GM18508 (cell line): ENCODE measurements around the gene LRRC4C.

Experiments
- ATAC-seq: cut with Tn5 transposase; IDR thresholded peaks from one replicate; pipeline ENCODE4 v1.9.1; 2021; ENCODE audit warnings: moderate number of reproducible peaks; ENCODE audit not compliant: insufficient read depth, unreplicated experiment

The LRRC4C gene

DNA sequence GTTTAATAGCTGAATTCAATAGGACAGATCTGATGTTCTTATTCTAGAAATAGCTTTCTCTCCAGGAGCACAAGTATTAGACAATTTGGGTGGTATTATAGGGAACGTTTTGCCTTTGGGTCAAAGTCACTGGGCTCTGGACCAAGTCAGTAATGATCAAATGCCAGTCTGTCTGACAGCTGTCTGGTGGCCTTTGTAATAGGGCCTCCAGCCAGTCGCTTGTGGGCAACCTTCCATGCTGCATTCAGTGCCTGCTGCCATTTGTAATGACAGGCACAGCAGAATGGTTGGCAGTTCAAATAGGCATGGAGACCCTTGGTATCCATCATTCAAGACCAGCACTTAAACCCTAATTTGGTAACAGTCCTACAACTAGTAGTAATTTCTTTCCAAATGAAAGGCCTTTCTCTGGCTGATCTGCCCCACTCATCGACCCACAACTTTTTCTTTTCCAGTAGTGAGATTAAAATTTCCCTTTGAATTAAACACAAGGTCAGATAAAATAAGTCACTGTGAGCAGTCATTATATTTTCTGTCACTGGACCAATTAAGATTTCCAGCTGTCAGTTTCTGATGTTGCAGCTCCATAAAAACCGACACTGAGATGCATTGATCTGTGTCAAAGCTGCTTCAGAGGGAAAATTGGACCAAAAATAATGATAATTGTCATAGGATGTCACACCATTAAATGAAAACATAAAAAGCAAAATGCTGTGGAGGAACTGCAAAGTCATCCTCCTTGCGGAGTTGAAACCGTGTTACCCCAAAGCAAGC lies 1038.1 kb downstream of the LRRC4C start:
- no peak for ATAC-seq

DNA sequence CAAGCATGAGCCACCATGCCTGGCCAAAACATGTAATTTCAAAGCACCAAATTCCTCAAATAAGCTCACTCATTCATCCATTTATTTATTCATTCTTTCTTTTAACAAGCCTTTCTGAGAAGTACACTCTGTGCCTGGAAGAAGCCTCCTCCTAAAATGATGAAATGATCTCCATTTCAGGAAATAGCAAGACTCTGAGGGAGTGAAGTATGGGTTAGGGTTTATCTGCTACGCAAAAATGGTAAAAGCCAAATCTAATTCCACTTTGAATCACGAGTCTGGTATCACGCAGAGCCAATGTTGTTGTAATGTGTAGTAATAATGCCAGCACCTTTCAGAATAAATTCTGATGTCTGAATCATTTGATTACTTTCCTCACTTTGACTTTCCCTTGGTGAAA lies 1041.8 kb downstream of the LRRC4C start:
- ATAC-seq = no peak

DNA sequence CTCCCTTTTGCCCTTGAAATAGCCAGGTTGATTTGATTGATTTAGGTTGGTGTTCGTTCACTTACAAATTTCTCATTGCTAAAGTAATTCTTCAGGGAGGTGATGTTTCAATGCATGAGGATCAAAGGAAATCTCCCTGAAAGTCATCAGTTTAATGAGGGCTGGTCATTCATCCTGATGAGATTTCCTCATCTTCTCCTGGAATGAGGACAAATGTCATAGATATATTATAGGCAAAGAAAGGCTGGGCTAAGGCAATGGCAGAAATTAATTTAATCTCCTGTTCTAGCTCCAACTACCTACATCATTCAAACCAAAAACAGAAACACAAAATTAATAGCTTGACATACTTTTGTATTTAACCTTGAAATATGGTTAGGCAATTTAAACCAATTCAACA lies 1052.1 kb downstream of the LRRC4C start:
- no peak for ATAC-seq

DNA sequence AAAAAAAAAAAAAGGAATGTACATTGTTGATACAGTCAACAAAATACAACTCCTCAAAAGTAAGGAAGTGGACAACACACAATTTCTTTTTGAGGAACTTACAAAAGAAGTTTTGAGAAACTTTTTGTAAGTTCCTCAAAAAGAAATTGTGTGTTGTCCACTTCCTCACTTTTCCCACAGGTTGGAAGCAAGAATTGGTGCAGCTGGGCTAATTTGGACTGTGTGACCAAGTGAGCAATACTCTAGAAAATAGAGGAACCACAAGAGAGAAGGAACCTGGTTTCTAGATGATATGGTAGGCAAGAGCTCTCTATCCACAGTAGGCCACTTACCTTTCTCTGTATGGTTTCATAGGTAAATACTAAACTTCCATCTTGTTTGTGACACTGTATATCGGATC lies 1053.8 kb downstream of the LRRC4C start:
- ATAC-seq = no peak

DNA sequence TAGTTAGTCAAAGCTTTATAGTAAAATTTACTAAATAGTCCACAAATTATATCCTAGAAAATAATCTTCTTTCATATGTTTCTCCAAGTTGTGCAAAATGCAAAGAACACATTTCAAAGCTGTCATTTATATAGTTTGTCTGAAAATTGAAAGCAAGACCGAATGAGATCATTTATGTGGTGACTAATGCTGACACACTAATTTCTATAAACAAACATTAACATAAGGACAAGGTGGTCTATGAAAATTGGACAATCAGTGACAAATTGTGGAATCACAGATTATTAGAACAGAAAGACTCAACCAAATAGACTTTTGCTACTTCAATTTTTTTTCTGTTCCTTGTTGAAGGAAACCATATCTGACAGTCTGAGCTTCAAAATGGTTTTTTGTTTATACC lies 1056.1 kb downstream of the LRRC4C start:
- ATAC-seq = no peak

DNA sequence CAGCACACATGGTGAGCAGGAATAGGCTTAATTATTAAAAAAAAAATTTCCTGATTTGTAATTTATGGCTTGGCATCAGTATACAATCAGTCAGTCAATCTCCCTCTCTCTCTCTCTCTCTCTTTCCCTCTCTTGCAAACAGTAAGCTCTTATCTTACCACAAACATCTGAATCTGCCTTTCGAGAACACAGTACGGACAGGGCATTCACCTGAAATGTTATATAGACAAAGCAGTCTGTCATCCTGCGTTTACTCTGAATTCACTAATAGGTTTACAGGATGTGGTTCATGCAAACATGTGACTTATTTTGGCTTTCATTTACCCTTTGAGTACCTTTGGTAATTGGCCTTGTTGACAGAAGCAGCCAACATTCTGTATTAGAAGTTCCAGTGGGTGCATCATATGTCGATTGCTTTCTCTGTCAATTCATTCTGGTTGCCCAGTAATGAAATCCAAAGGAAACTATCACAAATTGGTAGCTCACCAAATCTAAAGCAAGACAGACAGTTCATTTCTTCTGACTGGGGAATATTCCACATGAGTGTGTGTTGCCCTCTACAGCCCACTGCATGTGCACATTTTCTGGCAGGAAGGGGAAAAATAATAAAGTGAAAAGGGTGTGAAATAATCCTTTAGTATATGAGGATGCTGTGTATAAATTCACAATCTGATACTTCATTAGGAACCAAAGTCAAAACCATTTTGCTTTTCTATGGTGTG lies 1058.2 kb downstream of the LRRC4C start:
- no peak for ATAC-seq

DNA sequence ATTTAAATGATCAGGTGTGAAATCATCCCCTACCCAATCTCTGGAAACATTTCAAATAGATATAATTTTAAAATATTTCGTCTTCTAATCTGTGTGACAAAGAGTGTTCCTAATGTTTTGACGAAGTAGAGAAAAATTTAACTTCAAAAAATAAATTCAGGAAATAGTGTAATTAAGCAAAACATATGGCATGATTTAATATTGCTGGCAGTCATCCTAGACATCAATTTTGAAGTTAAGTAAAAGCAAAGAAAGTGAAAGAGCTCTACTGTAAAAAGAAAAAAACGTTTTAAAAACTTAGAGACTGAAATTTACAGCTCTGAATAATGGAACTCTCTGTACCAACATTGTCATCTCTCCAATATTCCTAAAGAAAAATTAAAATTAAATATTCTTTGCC lies 1062.3 kb downstream of the LRRC4C start:
- ATAC-seq = no peak

DNA sequence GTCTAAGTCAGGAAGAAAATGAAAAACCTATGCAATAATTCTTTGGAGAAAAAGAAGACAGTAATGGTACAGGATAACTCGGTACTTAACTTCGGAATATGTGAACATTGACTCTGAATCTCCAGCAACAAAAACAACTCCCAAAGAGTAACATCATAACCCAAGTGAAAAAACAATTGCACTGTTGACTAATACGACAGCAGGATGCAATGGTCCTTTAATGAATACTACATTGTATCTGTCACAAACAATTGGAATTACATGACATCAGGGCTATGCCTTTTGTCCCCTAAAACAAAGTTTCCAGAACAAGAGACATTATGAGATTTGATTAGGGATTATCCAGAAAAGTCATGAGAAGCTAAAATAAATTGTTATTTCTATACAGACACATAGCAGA lies 1065.9 kb downstream of the LRRC4C start:
- no peak for ATAC-seq

DNA sequence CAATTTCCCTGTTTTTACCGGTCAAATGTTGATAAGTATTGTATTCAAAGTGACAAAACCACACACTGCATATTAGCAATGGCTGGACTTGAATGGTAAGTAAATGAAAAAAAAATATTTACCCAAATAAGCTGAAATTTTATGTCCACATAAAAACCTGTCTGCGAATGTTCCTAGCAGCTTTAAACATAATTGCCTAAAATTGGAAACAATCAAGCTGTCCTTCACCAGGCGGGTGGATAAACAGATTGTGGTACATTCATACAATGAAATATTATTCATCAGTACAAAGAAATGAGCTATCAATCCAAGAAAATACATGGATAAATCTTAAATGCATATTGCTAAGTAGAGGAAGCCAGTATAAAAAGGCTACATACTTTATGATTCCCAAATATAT lies 1067.8 kb downstream of the LRRC4C start:
- ATAC-seq = no peak

DNA sequence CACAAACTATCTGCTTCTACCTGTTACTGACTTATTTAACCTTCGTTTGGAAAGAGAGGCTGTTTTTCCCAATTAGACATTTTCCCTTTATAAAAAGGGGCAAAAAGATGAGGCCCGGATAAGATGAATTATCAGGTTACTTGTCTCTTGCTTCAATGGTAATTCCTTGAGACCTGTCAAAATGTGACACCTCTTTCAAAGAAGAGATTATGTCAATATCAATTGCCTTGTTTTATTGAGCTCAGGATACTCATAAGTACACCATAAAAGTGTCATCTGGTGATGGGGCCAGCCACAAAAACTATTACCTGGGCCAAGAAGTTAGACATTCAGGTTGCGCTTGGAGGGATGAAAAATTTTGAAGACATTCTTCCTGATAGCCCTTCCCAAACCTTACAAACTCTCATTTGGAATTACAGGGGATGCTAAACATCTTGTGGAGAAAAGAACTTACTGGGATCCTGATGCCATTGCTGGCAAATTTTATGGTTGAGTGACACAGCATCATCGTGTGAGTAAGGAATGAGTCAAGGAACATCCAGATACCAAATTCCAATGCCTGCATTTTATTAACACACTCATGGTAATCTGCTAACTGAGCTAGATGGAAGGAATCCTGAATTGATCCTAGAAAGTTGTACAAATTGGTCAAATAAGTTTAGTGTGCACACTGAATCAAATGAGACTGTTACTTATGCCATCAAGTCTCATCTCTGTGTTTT lies 1071.2 kb downstream of the LRRC4C start:
- ATAC-seq = no peak

DNA sequence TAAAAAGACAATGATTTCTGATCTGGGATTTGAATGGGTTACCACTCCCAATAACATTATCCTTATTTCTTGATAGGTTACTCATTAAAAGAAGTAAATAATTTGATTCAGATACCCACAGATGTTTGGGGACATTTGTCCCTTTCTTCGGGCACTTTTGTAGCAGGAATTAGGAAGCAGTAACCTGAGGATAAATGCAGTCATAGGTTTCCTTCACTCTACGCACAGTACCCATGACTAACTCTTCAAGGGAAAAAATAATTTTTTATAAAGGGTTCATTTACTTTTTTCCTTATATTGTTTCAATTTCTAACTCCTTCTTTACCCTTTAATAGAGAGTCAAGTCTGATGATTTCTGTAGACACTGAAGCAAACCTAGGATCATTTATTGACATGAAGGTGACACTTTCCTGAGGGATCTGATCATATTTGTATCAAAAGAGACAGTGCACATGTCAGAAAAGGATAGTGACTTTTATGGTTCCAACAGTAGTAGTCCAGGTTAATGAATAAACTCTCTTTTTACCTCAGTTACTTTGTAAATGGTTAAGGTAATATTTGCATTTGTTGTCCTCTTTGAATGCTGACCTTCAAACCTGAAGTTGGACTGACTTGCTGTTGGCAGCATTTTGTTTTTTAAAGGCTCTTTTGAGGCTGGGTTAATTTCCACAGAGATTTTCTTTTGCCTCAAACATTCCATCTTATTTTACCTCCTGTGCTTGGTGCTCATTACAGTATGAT lies 1072.0 kb downstream of the LRRC4C start:
- ATAC-seq = no peak

DNA sequence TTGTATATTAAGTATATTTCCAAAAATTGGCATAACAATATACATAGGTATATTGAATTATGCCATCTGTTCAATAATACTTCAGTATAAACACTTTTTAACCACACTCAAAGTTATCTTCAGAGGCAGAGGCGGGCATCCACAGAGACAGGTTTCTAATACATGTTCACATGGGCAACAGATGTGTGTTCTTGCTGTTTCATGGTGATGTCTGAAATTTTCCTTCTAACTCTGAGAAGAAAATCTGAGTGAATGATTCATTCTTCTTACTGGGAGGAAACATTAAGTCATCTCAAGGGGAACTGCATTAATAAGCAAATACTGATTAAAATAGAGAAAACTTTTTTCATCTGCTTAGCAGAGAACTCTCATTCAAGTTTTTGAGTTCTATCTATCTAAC lies 1074.5 kb downstream of the LRRC4C start:
- no peak for ATAC-seq

DNA sequence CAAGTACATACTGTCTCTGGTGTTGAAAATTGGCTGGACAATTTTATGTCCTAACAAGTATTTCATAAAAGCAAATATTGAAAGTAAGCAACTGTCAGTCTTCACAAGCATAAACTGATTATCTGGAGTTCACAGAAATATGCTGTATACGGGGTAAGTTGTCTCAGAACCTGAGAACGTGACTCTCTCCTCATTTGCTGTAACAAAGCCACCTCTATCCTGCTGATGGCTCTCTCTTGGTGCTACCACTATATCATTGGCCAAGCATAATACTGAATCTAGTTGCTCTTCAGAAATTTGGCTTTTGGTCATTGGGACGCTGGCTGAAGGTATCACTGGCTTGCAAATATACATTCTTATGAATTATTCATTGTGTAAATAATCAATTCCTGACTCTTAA lies 1078.0 kb downstream of the LRRC4C start:
- no peak for ATAC-seq

DNA sequence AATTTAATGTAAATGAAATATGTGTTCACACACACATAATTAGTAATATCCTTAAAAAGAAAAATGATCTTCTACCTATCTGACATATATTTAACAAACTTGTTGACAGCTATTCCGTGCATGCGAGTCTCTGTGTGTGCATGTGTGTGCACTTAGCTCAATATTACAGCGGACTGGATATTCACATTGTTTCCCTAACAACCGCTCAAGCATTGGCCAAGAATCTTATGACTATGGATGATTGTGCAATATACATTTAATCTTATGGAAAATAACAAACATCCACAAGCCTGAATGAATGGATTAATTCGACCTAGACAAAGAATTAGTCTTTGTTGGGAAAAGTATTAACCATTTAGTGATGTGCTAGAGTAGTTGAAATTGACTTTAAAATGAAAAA lies 1078.6 kb downstream of the LRRC4C start:
- no peak for ATAC-seq

DNA sequence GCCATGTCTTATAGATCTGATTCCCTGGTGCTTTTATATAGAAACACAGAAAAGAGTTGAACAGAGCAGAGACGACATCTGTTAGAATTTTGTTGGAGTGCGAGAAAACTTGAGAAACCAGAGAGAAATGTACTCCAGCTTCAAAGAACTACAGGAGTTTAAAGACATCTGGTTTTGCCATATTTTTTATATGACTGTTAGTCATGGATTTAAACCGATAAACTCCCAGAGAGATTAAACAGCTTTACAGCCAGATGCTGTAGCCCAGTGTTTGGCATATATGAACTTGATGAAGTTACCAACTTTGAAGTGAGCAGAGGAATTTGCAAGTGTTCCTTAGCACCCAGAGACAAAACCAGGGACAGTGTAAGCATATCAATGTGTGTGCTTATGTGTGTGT lies 1083.1 kb downstream of the LRRC4C start:
- ATAC-seq = no peak

DNA sequence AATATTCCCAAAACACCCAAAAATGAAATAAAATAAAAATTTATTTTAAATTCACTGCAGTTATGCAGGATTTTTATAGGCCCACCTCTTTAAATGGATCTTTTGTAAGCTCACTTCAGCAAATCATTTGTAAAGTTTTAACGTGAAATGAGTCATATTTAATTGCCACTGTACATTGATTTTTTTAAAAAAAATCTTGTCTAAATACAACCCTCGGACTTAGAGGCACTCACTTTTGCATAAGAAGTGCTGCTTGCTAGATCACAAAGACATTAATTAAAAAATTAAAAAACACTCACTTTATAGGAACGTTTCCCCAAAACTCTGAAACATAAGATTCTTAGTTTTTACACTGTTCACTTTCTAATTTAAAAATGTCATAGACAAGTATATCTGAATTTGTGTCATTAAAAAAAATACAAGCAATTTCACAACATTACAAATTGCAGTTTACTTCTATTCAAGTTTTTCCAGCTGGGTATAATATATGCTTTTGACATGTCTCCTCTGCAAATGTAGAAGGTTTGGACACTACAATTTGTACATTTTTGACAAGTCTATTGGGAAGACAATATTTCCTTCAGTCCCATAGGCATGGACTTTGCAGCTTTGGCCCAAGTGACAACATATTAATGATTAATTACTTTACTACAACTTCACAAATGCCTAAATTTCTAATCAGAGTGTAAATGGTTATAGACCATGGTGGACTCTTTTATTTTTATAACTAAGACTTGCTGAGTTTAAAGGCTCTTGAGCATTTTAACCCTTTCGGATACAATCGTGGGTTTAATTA lies 1088.4 kb downstream of the LRRC4C start:
- ATAC-seq = no peak

DNA sequence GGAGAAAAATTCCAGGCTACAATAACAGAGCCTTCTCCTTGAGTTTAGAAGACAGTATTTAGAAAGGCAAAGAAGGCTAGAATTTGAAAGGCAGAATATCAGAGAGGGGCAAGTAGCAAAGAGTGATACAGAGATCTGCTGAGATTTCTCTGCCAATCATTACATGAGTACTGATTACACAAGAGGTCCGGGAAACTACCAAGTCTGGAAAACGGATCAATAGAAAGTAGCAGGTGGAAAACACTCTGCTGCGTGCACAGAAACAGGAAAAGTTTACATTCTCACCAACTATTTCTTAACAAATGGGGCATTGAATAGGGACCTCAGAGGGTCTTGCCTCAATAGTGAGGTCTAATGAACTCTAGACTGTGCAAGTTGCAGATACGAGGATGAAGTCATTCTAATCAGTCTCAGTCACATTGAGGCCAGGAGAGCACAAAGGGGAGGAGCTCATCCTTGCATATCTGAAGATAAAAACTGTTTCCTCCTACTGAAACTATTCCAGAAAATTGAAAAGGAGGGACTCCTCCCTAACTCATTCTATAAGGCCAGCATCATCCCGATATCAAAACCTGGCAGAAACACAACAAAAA lies 1099.2 kb downstream of the LRRC4C start:
- no peak for ATAC-seq

DNA sequence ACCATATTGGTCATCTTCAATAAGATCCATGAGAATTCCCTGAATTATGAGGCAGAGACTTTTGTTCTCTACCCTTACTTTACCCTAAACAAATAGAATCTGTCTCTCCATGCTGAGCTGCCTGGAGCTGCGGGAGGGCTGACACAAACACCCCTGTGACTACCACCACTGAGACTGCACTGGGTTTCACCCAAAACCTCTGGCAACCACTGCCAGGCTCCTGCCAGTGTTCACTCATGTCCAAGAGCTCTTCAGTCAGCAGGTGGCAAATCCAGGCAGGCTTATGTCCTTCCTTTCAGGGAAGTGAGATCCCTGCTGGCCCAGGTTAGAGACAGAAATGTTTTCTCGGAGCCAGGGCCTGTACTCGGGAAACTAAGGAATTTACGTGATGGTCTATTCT lies 1105.3 kb downstream of the LRRC4C start:
- no peak for ATAC-seq

DNA sequence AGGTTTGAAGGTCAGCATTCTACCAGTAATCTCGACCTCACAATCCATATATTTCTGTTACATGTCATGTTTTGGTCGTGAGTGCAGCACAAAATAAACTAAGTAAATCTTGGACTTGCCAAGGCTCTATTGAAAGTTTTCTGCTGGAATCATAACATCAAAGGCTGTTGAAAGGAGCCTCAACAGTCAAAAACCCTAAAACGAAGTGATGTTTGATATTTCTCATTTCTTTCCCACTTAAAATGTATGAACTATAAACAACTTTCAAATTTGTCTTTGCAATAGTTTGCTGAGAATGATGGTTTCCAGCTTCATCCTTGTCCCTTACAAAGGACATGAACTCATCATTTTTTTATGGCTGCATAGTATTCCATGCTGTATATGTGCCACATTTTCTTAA lies 1118.5 kb downstream of the LRRC4C start:
- ATAC-seq = no peak

DNA sequence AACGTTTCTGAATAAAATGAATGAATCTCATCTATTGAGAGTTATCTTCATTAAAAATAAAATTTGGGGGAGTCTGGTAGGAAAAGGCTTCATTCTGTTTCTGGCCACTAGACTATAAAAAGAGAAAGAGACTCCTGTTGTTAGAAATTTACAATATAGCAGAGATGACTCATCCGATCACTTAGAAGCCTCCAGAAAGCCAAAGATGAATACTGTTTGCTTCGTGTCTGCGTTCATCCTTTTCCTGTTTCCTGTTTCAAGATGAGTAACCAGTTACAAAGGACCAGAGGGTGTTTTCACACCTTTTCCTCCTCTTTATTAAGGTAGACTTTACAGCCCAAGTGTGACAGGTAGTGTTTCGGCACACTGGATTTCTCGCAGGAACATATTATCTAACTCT lies 1120.7 kb downstream of the LRRC4C start:
- no peak for ATAC-seq
